Heart left ventricle (tissue), 16 donors: ENCODE results near the gene SLC22A25. TPM values are rescaled to one million over a fixed set of nuclear protein-coding genes. Genes with fewer than 3 reads are reported as not detected.

Experiments used
- ATAC-seq, 4 donors: fragments of 200-7000 bp; cut with Tn5 transposase; one replicate each; pipeline ENCODE4 v1.9.1; 2020 to 2022; ENCODE audit warnings: moderate library complexity in 4 of 4, mild to moderate bottlenecking in 3 of 4, moderate number of reproducible peaks in 1 of 4
- DNase-seq, 5 donors: peaks; one replicate each; pipeline ENCODE4 v3.0.0-alpha.2; 2020
- H3K27ac ChIP-seq, 12 donors: fragments of 200-600 bp; sonication (generic) in 4 of 12; one replicate each; pipeline versions ENCODE4 v1.5.0 to v1.8.0; 2016 to 2022; ENCODE audit warnings: mild to moderate bottlenecking in 2 of 12
- H3K27me3 ChIP-seq, 9 donors: fragments of 200-600 bp; sonication (generic) in 2 of 9; one replicate each; pipeline versions ENCODE4 v1.5.1 to v1.8.0; 2016 to 2022; ENCODE audit warnings: mild to moderate bottlenecking in 3 of 9
- H3K36me3 ChIP-seq, 9 donors: fragments of 200-600 bp; sonication (generic) in 2 of 9; one replicate each; pipeline versions ENCODE4 v1.5.0 to v1.8.0; 2018 to 2022; ENCODE audit warnings: mild to moderate bottlenecking in 2 of 9
- H3K4me1 ChIP-seq, 12 donors: fragments of 200-600 bp; sonication (generic) in 4 of 12; one replicate each; pipeline versions ENCODE4 v1.5.0 to v1.8.0; 2016 to 2022; ENCODE audit warnings: mild to moderate bottlenecking in 3 of 12
- H3K4me3 ChIP-seq, 12 donors: fragments of 200-600 bp; sonication (generic) in 4 of 12; one replicate each; pipeline versions ENCODE4 v1.5.0 to v1.8.0; 2017 to 2022; ENCODE audit warnings: mild to moderate bottlenecking in 9 of 12, moderate library complexity in 4 of 12
- H3K9me3 ChIP-seq, 12 donors: fragments of 200-600 bp; sonication (generic) in 4 of 12; one replicate each; pipeline versions ENCODE4 v1.5.0 to v1.8.0; 2016 to 2022; ENCODE audit warnings: mild to moderate bottlenecking in 1 of 12
- CTCF ChIP-seq, 12 donors: fragments of 200-600 bp; sonication (generic) in 4 of 12; IDR thresholded peaks; one replicate each; pipeline versions ENCODE4 v1.5.0 to v1.8.0; 2018 to 2022; ENCODE audit warnings: antibody characterized with exemption in 12 of 12, mild to moderate bottlenecking in 5 of 12
- POLR2A ChIP-seq, 2 donors: fragments of 450-650 bp; IDR thresholded peaks; one replicate each; pipeline ENCODE4 v1.6.1; 2017; ENCODE audit warnings: antibody characterized with exemption in 2 of 2, mild to moderate bottlenecking in 2 of 2, moderate library complexity in 2 of 2
- WGBS, 4 donors: extraction: QIAGEN DNeasy Blood & Tissue Kit in 2 of 4; methylation state at CpG; one replicate each; pipeline versions ENCODE4 v1.1.5 to v1.1.7; 2013 to 2018; 5-methylcytosine and 5-hydroxymethylcytosine counted together
- intact Hi-C, 10 donors: fragments of 100-400 bp; cut with DNase I; formaldehyde crosslinking; loops; one replicate each; pipeline versions ENCODE4 v1.11.1 to v1.14.2; 2022
- polyA plus RNA-seq, 2 donors: library from polyadenylated mRNA; stranded (reverse); fragments of 200-250 nt; gene quantifications; one replicate each; pipeline ENCODE4 v1.2.3, GENCODE V29; 2013
- total RNA-seq, 9 donors: library from RNA; depleted of rRNA in 2 of 9; stranded (reverse); fragments of >200 nt in 2 of 9; fragmentation: NEBNext Ultra II Directional in 3 of 9; extraction: Animal tissue kit (Norgen Biotek cat#: 25700) in 3 of 9; gene quantifications; one replicate each; pipeline versions ENCODE4 v1.1.0 to v1.2.4, GENCODE V29; 2016 to 2023
- donor health status: ischemic (EF 13 %, LVEDD 7.1; RV severe dilation, severe dysfunction).
- donor health status: healthy with polysubstance abuse.
- donor health status: DM: no; HTN: yes; CAD: no.
- donor health status: DM: no; HTN: no; CAD: no.
- donor health status: ischemic (EF 25% LVEDD 6.9; RV normal size, moderate dysfunction).
- donor health status: ischemic (EF 25% LVEDD 5.7; RV mildly dilated, moderate dysfunction).
- donor health status: healthy.
- donor health status: DM: yes; HTN: yes; CAD: no.
- donor health status: ischemic (EF 35%, LVEDD 5.7; RV mildly dilated, moderate dysfunction).
- donor health status: nonischemic (EF 11% LVEDD 7.7; RV severe dilation, severe dysfunction).
- donor health status: DM: yes; HTN: yes; CAD: no.
- donor health status: PGD.
- donor health status: ischemic (EF 29% LVEDD 5.4; RV normal size, mild dysfunction).
- donor health status: nonischemic (EF 23%, LVEDD 6.1; RV moderate dilation, normal function).

SLC22A25 gene
- total and polyA plus RNA-seq, 11 donors, result not detected

- WGBS, 4 donors, result 1 to 11% (median 1%) methylated on average over 2 of the region's 2 CpGs
- no peak overlapping the region for H3K4me3 ChIP-seq
- DNase-seq (no peak), ATAC-seq (no peak)
- intact Hi-C loops, result loop anchor here in 8 of 10 donors (5.0 to 10.0 kb wide), 7 partner anchors 85 to 308 kb away; no protein-coding TSS in a partner anchor
- no peak overlapping the region for H3K27ac ChIP-seq
- no peaks in the 10 kb centered on the region for H3K27me3 ChIP-seq
- H3K4me1 ChIP-seq, result no peaks in the 10 kb centered on the region
- H3K36me3 ChIP-seq, result no peaks in the 10 kb centered on the region
- peaks cover 0 to 5% (median 0%) of the 10 kb centered on the region in 12 donors for H3K9me3 ChIP-seq
- TF ChIP-seq CTCF (IDR thresholded peaks at IDR 0.05) (peak; percentile 16 to 53 (median 40)), POLR2A (IDR thresholded peaks at IDR 0.05) (no peak)
Observed at GRCh38 chr11:63212742-63213141, 30.7 kb downstream of the SLC22A25 start.

GRCh38 chr11:63210111-63210510 is 33.3 kb downstream of the SLC22A25 start:
- Histone ChIP-seq H3K27ac (no peak overlapping the region), H3K4me3 (no peak overlapping the region), H3K4me1 (no peaks in the 10 kb centered on the region), H3K36me3 (no peaks in the 10 kb centered on the region), H3K27me3 (no peaks in the 10 kb centered on the region), H3K9me3 (peaks cover 0 to 8% (median 0%) of the 10 kb centered on the region in 12 donors)
- no peak for DNase-seq
- no peak for ATAC-seq
- 48 to 55% (median 53%) methylated on average over 3 of the region's 3 CpGs for WGBS, 4 donors
- intact Hi-C loops, result loop anchor here in 8 of 10 donors (5.0 to 10.0 kb wide), 7 partner anchors 83 to 305 kb away; no protein-coding TSS in a partner anchor
- no peak for TF ChIP-seq POLR2A (IDR thresholded peaks at IDR 0.05)
- no peak for TF ChIP-seq CTCF (IDR thresholded peaks at IDR 0.05)

Other genes starting within 250 kb of the SLC22A25 start
- gene SLC22A8, start 227.8 kb downstream of the SLC22A25 start, total RNA-seq, result not detected
- not detected for gene SLC22A8, start 227.8 kb downstream of the SLC22A25 start, polyA plus RNA-seq
- not detected for gene SLC22A24, start 99.4 kb downstream of the SLC22A25 start, total RNA-seq
- not detected for gene SLC22A24, start 99.4 kb downstream of the SLC22A25 start, polyA plus RNA-seq
- gene SLC22A9, start 126.2 kb upstream of the SLC22A25 start, total RNA-seq, result not detected
- not detected for gene SLC22A9, start 126.2 kb upstream of the SLC22A25 start, polyA plus RNA-seq
- gene PLAAT5, start 247.6 kb upstream of the SLC22A25 start, total RNA-seq, result 1 to 10 TPM in 8 of 9 donors, under 1 TPM in 1; 0.49 to 7.1 (median 1.6) TPM
- gene PLAAT5, start 247.6 kb upstream of the SLC22A25 start, polyA plus RNA-seq, result 1 to 10 TPM in 1 of 2 donors, under 1 TPM in 1; 0.73 to 1.1 TPM